K562 (cell line): ENCODE results near the gene GATA1.

Experiments
- CTCFL ChIP-seq: IDR thresholded peaks from 2 replicates; pipeline ENCODE4 v1.6.1; 2011; ENCODE audit warnings: borderline replicate concordance, low read depth, mild to moderate bottlenecking, moderate library complexity, low read length; ENCODE audit not compliant: insufficient read depth, poor library complexity, severe bottlenecking
- E2F8 ChIP-seq: fragments of 450-650 bp; IDR thresholded peaks from 2 replicates; pipeline ENCODE4 v1.7.1; 2018; ENCODE audit warnings: mild to moderate bottlenecking, low read depth; ENCODE audit not compliant: partially characterized antibody
- SNRNP70 ChIP-seq: fragments of 200-400 bp; formaldehyde crosslinking; optimal IDR thresholded peaks from 2 replicates; pipeline ENCODE3; 2017; ENCODE audit warnings: low read depth, low read length
- SRF ChIP-seq, 2 experiments: fragments of 250-450, 450-650 bp in 1 of 2; sonication (Bioruptor Pico) in 1 of 2; sonication (generic) in 1 of 2; formaldehyde crosslinking; IDR thresholded peaks; 2 replicates each; pipeline versions ENCODE4 v1.5.0 to v1.5.1; 2020 to 2022; ENCODE audit warnings: mild to moderate bottlenecking in 1 of 2, missing genetic modification reagents in 1 of 2
- ZNF311 ChIP-seq: fragments of 250-450 bp; sonication (Bioruptor Pico); IDR thresholded peaks from 2 replicates; pipeline ENCODE4 v1.4.0; 2020; ENCODE audit warnings: mild to moderate bottlenecking, moderate library complexity
- TF ChIP-seq, protein P1 (sequence below): sonication (generic); formaldehyde crosslinking; IDR thresholded peaks from 2 replicates; pipeline ENCODE4 v1.8.1; 2022; ENCODE audit warnings: missing genetic modification reagents
- TF ChIP-seq, protein P2 (sequence below), 3 experiments: IDR thresholded peaks in 2 of 3; conservative IDR thresholded peaks in 1 of 3; 2 replicates each; pipeline ENCODE4 v1.5.1; 2011 to 2012; ENCODE audit warnings: low read length in 3 of 3, mild to moderate bottlenecking in 3 of 3, control low read depth in 2 of 3, improper control_type of control experiment in 1 of 3, inconsistent platforms in 1 of 3, low read depth in 1 of 3, mixed read lengths in 1 of 3, moderate library complexity in 1 of 3; ENCODE audit not compliant: insufficient read depth in 2 of 3
- TF ChIP-seq, protein P3 (sequence below): sonication (generic); formaldehyde crosslinking; IDR thresholded peaks from 2 replicates; pipeline ENCODE4 v1.9.0; 2022; ENCODE audit warnings: mild to moderate bottlenecking, missing genetic modification reagents

DNA sequence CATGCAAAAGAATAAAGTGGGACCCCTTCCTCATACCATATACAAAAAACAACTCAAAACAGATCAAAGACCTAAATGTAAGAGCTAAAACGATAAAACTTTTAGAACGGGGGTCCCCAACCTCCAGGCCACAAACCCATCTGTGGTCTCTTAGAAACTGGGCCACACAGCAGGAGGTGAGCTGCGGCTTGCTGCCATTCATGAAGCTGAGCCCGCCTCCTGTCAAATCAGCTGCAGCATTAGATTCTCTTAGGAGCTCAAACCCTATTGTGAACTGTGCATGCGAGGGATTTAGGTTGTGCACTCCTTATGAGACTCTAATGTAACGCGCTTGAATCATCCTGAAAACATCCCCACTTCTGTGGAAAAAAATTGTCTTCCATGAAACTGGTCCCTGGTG is 7.0 kb upstream of the GATA1 start:
- TF ChIP-seq, protein P1, sequence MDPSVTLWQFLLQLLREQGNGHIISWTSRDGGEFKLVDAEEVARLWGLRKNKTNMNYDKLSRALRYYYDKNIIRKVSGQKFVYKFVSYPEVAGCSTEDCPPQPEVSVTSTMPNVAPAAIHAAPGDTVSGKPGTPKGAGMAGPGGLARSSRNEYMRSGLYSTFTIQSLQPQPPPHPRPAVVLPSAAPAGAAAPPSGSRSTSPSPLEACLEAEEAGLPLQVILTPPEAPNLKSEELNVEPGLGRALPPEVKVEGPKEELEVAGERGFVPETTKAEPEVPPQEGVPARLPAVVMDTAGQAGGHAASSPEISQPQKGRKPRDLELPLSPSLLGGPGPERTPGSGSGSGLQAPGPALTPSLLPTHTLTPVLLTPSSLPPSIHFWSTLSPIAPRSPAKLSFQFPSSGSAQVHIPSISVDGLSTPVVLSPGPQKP (CRISPR knock-in tag): no peak
- TF ChIP-seq, protein P2, sequence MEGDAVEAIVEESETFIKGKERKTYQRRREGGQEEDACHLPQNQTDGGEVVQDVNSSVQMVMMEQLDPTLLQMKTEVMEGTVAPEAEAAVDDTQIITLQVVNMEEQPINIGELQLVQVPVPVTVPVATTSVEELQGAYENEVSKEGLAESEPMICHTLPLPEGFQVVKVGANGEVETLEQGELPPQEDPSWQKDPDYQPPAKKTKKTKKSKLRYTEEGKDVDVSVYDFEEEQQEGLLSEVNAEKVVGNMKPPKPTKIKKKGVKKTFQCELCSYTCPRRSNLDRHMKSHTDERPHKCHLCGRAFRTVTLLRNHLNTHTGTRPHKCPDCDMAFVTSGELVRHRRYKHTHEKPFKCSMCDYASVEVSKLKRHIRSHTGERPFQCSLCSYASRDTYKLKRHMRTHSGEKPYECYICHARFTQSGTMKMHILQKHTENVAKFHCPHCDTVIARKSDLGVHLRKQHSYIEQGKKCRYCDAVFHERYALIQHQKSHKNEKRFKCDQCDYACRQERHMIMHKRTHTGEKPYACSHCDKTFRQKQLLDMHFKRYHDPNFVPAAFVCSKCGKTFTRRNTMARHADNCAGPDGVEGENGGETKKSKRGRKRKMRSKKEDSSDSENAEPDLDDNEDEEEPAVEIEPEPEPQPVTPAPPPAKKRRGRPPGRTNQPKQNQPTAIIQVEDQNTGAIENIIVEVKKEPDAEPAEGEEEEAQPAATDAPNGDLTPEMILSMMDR (IDR thresholded peaks at IDR 0.05 in 2 of 3, conservative IDR thresholded peaks at IDR 0.05 in 1 of 3; ENCODE audit: insufficient read depth in 2 of 3, low read depth in 1 of 3, low read length in 3 of 3): no peak
- TF ChIP-seq, protein P3, sequence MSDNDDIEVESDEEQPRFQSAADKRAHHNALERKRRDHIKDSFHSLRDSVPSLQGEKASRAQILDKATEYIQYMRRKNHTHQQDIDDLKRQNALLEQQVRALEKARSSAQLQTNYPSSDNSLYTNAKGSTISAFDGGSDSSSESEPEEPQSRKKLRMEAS (CRISPR knock-in tag): no peak
- no peak for TF ChIP-seq E2F8
- TF ChIP-seq SRF (CRISPR knock-in tag; IDR thresholded peaks at IDR 0.05): no peak
- no peak for TF ChIP-seq SNRNP70
- TF ChIP-seq ZNF311 (CRISPR knock-in tag): no peak
- no peak for TF ChIP-seq CTCFL
